ENCODE data around the gene ATP1A2.

The ATP1A2 gene

DNA sequence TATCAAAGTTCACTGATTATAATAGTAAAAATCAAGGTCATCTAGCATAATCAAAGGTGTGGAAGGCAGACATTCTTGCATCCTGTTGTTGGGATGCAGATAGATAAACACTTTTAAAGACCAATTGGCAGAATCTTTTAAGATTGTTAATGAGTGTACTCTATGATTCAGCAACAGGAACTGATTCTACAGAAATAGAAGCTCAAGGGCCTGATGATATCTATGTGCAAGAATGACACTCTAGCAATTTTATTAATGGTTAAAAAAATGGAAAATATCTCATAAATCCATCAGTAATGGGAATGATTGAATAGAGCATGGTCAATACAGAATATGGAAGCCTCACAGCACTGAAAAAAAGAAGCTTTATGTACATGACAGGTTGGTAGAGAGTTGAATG, 33.7 kb downstream of the ATP1A2 start:
- H3K9ac ChIP-seq: no peak overlapping the region
- H3K4me2 ChIP-seq (ENCODE audit: low read length): no peak overlapping the region
- H3K27me3 ChIP-seq (ENCODE audit: control insufficient read depth, insufficient read depth, low read length): no peaks in the 10 kb centered on the region
- H3K27ac ChIP-seq: no peak overlapping the region
- H3K9me3 ChIP-seq (ENCODE audit: control insufficient read depth, low read length): no peaks in the 10 kb centered on the region
- no peak for TF ChIP-seq CTCF (IDR thresholded peaks at IDR 0.05)
- no peaks in the 10 kb centered on the region for H3K79me2 ChIP-seq
- no peaks in the 10 kb centered on the region for H3K36me3 ChIP-seq (ENCODE audit: control insufficient read depth, insufficient read depth, low read length)
- no peaks in the 10 kb centered on the region for H3K4me1 ChIP-seq
- no peak overlapping the region for H2AFZ ChIP-seq
- no peak overlapping the region for H3K4me3 ChIP-seq (ENCODE audit: low read depth, low read length)

- H3K4me1 ChIP-seq: no peaks in the 10 kb centered on the region
- no peaks in the 10 kb centered on the region for H3K36me3 ChIP-seq (ENCODE audit: control insufficient read depth, insufficient read depth, low read length)
- H2AFZ ChIP-seq: no peak overlapping the region
- H3K4me3 ChIP-seq (ENCODE audit: low read depth, low read length): no peak overlapping the region
- H3K4me2 ChIP-seq (ENCODE audit: low read length): no peak overlapping the region
- TF ChIP-seq CTCF (IDR thresholded peaks at IDR 0.05): no peak
- H3K9me3 ChIP-seq (ENCODE audit: control insufficient read depth, low read length): no peaks in the 10 kb centered on the region
- H3K79me2 ChIP-seq: no peaks in the 10 kb centered on the region
- no peak overlapping the region for H3K9ac ChIP-seq
- H3K27ac ChIP-seq: no peak overlapping the region
- no peaks in the 10 kb centered on the region for H3K27me3 ChIP-seq (ENCODE audit: control insufficient read depth, insufficient read depth, low read length)
These were observed 34.2 kb downstream of the ATP1A2 start for GRCh38 chr1:160149716-160150115.

DNA sequence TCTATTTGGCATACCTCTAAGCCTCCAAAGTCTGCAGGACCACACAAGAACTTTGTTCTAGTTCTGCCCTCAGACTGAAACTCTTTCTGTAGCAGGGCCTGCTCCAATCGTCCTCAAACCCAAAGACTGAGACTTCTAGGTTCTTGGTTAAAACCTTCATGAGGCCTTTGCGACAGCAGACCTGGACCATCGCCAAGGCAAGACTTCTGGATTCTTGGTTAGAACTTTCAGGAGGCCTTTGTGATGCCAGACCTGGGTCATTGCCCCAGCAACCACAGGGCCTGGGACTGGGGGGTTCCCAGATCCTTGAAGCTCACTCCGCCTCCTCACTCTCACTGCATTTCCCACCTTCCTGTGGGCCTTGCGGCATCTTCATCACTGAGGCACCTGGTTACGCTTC, 35.7 kb downstream of the ATP1A2 start, which contains the start of gene ATP1A4:
ATP1A4 (plus strand) TSS at position 301 of the 400 bp plus-strand sequence. CDS start 438 bp downstream, outside the sequence.
- no peak for TF ChIP-seq CTCF (IDR thresholded peaks at IDR 0.05)
- H3K79me2 ChIP-seq: no peaks in the 10 kb centered on the region
- H3K27ac ChIP-seq: no peak within 1 kb of the TSS
- H3K4me1 ChIP-seq: no peaks in the 10 kb centered on the region
- no peak within 1 kb of the TSS for H3K9ac ChIP-seq
- no peak within 1 kb of the TSS for H2AFZ ChIP-seq
- no peaks in the 10 kb centered on the region for H3K9me3 ChIP-seq (ENCODE audit: control insufficient read depth, low read length)
- no peaks in the 10 kb centered on the region for H3K27me3 ChIP-seq (ENCODE audit: control insufficient read depth, insufficient read depth, low read length)
- H3K4me3 ChIP-seq (ENCODE audit: low read depth, low read length): no peak within 1 kb of the TSS
- H3K36me3 ChIP-seq (ENCODE audit: control insufficient read depth, insufficient read depth, low read length): no peaks in the 10 kb centered on the region
- H3K4me2 ChIP-seq (ENCODE audit: low read length): no peak within 1 kb of the TSS

DNA sequence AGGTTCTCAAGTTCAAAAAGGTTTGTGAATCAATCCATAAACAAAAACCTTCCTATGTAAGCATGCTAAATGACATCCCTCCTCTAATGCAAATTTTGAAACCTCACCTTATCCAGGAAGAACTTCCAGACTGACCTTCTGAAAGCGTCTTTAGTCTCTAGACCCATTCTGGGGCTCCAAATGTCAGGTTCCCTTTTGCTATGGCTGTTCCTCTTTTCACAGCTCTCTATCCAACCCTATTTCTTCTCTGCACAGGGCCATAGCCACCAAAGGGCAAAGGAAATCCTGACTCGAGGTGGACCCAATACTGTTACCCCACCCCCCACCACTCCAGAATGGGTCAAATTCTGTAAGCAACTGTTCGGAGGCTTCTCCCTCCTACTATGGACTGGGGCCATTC, 39.2 kb downstream of the ATP1A2 start:
- no peak overlapping the region for H3K27ac ChIP-seq
- H3K9ac ChIP-seq: no peak overlapping the region
- H3K27me3 ChIP-seq (ENCODE audit: control insufficient read depth, insufficient read depth, low read length): no peaks in the 10 kb centered on the region
- no peak for TF ChIP-seq CTCF (IDR thresholded peaks at IDR 0.05)
- no peaks in the 10 kb centered on the region for H3K36me3 ChIP-seq (ENCODE audit: control insufficient read depth, insufficient read depth, low read length)
- H2AFZ ChIP-seq: no peak overlapping the region
- H3K9me3 ChIP-seq (ENCODE audit: control insufficient read depth, low read length): no peaks in the 10 kb centered on the region
- H3K79me2 ChIP-seq: no peaks in the 10 kb centered on the region
- H3K4me3 ChIP-seq (ENCODE audit: low read depth, low read length): no peak overlapping the region
- H3K4me1 ChIP-seq: no peaks in the 10 kb centered on the region
- H3K4me2 ChIP-seq (ENCODE audit: low read length): no peak overlapping the region

- no peak overlapping the region for H3K4me2 ChIP-seq (ENCODE audit: low read length)
- no peaks in the 10 kb centered on the region for H3K9me3 ChIP-seq (ENCODE audit: control insufficient read depth, low read length)
- no peak overlapping the region for H2AFZ ChIP-seq
- no peak for TF ChIP-seq CTCF (IDR thresholded peaks at IDR 0.05)
- H3K9ac ChIP-seq: no peak overlapping the region
- no peaks in the 10 kb centered on the region for H3K79me2 ChIP-seq
- no peak overlapping the region for H3K4me3 ChIP-seq (ENCODE audit: low read depth, low read length)
- H3K27ac ChIP-seq: no peak overlapping the region
- H3K4me1 ChIP-seq: no peaks in the 10 kb centered on the region
- H3K27me3 ChIP-seq (ENCODE audit: control insufficient read depth, insufficient read depth, low read length): no peaks in the 10 kb centered on the region
- H3K36me3 ChIP-seq (ENCODE audit: control insufficient read depth, insufficient read depth, low read length): no peaks in the 10 kb centered on the region
These were observed 40.8 kb downstream of the ATP1A2 start for GRCh38 chr1:160156361-160156760.
